Kidney tubule cell (primary cell): ENCODE results near the gene CLIP2.
"Not testable (repeated sequence)": the region's sequence is repeated elsewhere in the genome, so short reads cannot be mapped to it uniquely, and the experiment has no call there.

Experiments used
- DNase-seq: peaks from one replicate; pipeline ENCODE4 v3.0.0-alpha.2; 2018; ENCODE audit warnings: low spot score

The CLIP2 gene

GRCh38 chr7:74371381-74372341 lies 82.5 kb downstream of the CLIP2 start:
- peak; percentile 55 for DNase-seq

- DNase-seq = peak; percentile 29
Measured at GRCh38 chr7:74372511-74373111, 83.4 kb downstream of the CLIP2 start.

- DNase-seq = peak; percentile 55
Measured at GRCh38 chr7:74373536-74373935, 84.3 kb downstream of the CLIP2 start.

- no peak for DNase-seq
Measured at GRCh38 chr7:74375726-74376220, 86.6 kb downstream of the CLIP2 start.

- DNase-seq = no peak
Measured at GRCh38 chr7:74376256-74377036, 87.2 kb downstream of the CLIP2 start.

- no peak for DNase-seq
Measured at GRCh38 chr7:74379938-74380337, 90.7 kb downstream of the CLIP2 start.

- no peak for DNase-seq
Measured at GRCh38 chr7:74380720-74381119, 91.5 kb downstream of the CLIP2 start.

- not testable (repeated sequence) for DNase-seq
Measured at GRCh38 chr7:74384086-74384485, 94.9 kb downstream of the CLIP2 start.

GRCh38 chr7:74384854-74385253 lies 95.6 kb downstream of the CLIP2 start:
- DNase-seq = not testable (repeated sequence)

- DNase-seq = no peak
Measured at GRCh38 chr7:74387606-74388005, 98.4 kb downstream of the CLIP2 start.

- DNase-seq = no peak
Measured at GRCh38 chr7:74388880-74389415, 99.7 kb downstream of the CLIP2 start.

GRCh38 chr7:74393722-74394121 lies 104.5 kb downstream of the CLIP2 start:
- DNase-seq = peak; percentile 61

GRCh38 chr7:74394601-74395000 lies 105.4 kb downstream of the CLIP2 start:
- peak; percentile 41 for DNase-seq

GRCh38 chr7:74395745-74396311 lies 106.6 kb downstream of the CLIP2 start:
- no peak for DNase-seq

GRCh38 chr7:74396993-74397392 lies 107.8 kb downstream of the CLIP2 start:
- DNase-seq = no peak

GRCh38 chr7:74398426-74398825 lies 109.2 kb downstream of the CLIP2 start:
- DNase-seq = no peak

- no peak for DNase-seq
Measured at GRCh38 chr7:74399006-74399405, 109.8 kb downstream of the CLIP2 start.

- no peak for DNase-seq
Measured at GRCh38 chr7:74400420-74401136, 111.4 kb downstream of the CLIP2 start.

GRCh38 chr7:74401137-74401859 lies 112.1 kb downstream of the CLIP2 start:
- DNase-seq = peak; percentile 61

- DNase-seq = not testable (repeated sequence)
Measured at GRCh38 chr7:74402668-74403067, 113.5 kb downstream of the CLIP2 start.
